ENCODE results near the gene ESRRG. TPM values are rescaled to one million over a fixed set of nuclear protein-coding genes. Genes with fewer than 3 reads are reported as not detected.
"Not testable (repeated sequence)": the region's sequence is repeated elsewhere in the genome, so short reads cannot be mapped to it uniquely, and the experiment has no call there.

ESRRG gene
- total RNA-seq, 4 donors from 2014 or later: 1.9 to 6.8 (median 3.2) TPM; not detected in 1

DNA sequence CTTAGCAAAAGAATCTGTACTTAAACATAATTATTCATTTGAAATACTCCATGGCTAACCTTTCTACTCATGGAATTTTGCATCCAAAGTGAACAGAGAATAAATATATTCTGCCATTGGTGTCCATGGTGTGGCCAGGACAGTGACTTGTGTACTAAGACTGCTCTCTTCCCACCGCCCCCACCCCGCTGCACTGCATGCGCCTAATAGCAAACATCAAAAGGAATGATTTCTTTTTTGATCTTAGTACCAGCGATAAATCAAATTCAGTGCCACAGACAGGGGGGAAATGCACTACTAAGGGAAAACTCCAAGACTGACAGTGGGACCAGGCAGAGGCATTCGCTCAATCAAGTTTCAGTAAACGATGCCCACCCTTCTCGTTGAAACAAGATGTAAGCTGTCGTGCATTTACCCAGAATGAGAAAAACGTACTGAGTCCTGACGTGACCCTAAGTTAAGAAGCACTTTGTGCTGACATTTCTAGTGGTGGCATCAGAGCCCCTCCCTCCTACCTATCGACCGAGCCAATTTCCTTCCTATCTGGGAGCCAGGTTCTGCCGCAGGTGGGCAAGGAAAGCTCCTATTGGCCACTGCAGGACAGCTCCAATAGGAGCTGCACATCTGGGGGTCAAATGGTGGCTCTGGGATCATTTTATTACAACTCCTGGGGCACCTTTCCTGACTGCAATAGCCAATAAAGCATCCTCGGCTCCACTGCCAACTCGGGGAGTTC is 12.5 kb downstream of the ESRRG start:
- Histone ChIP-seq H3K27me3 (no peaks in the 10 kb centered on the region), H3K9me3 (no peaks in the 10 kb centered on the region), H3K4me3 (no peak overlapping the region), H3K36me3 (no peaks in the 10 kb centered on the region), H3K27ac (no peak overlapping the region), H3K4me1 (no peaks in the 10 kb centered on the region)
- TF ChIP-seq POLR2AphosphoS5 (IDR thresholded peaks at IDR 0.05): no peak
- TF ChIP-seq, protein P1, sequence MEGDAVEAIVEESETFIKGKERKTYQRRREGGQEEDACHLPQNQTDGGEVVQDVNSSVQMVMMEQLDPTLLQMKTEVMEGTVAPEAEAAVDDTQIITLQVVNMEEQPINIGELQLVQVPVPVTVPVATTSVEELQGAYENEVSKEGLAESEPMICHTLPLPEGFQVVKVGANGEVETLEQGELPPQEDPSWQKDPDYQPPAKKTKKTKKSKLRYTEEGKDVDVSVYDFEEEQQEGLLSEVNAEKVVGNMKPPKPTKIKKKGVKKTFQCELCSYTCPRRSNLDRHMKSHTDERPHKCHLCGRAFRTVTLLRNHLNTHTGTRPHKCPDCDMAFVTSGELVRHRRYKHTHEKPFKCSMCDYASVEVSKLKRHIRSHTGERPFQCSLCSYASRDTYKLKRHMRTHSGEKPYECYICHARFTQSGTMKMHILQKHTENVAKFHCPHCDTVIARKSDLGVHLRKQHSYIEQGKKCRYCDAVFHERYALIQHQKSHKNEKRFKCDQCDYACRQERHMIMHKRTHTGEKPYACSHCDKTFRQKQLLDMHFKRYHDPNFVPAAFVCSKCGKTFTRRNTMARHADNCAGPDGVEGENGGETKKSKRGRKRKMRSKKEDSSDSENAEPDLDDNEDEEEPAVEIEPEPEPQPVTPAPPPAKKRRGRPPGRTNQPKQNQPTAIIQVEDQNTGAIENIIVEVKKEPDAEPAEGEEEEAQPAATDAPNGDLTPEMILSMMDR (IDR thresholded peaks at IDR 0.05): no peak
- no peak for TF ChIP-seq EP300 (IDR thresholded peaks at IDR 0.05)
- no peak for TF ChIP-seq POLR2A (IDR thresholded peaks at IDR 0.05)
- ATAC-seq: no peak
- WGBS, 2 donors (ENCODE audit: low coverage in 1 of 2): 84 to 87% methylated on average over 10 to 15 of the region's 15 CpGs

DNA sequence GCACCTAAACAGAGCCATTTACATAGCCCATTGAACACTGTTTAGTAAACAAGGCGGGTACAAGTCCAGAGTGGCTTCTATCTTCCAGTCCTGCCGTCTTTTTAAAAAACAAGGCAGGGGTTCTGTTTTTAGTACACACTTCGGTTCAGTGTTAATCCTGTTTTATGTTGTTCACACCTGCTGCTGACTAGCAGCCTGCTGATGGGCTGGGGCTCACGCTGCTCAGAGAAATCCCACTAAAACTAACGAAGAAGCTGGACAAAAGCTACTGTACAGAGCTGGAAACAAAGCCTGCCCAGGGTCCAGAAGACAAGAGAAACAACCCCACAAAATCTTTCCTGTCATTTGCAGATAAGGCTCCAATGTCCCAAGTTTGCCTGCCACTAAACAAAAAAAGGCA is 13.2 kb downstream of the ESRRG start:
- no peak overlapping the region for H3K4me3 ChIP-seq
- no peaks in the 10 kb centered on the region for H3K36me3 ChIP-seq
- H3K4me1 ChIP-seq: no peaks in the 10 kb centered on the region
- ATAC-seq: no peak
- 39 to 55% methylated on average over 5 of the region's 5 CpGs for WGBS, 2 donors (ENCODE audit: low coverage in 1 of 2)
- H3K9me3 ChIP-seq: no peaks in the 10 kb centered on the region
- TF ChIP-seq EP300 (IDR thresholded peaks at IDR 0.05) (no peak), POLR2AphosphoS5 (IDR thresholded peaks at IDR 0.05) (no peak), POLR2A (IDR thresholded peaks at IDR 0.05) (no peak)
- TF ChIP-seq, protein P1 (IDR thresholded peaks at IDR 0.05): no peak
- no peaks in the 10 kb centered on the region for H3K27me3 ChIP-seq
- no peak overlapping the region for H3K27ac ChIP-seq

DNA sequence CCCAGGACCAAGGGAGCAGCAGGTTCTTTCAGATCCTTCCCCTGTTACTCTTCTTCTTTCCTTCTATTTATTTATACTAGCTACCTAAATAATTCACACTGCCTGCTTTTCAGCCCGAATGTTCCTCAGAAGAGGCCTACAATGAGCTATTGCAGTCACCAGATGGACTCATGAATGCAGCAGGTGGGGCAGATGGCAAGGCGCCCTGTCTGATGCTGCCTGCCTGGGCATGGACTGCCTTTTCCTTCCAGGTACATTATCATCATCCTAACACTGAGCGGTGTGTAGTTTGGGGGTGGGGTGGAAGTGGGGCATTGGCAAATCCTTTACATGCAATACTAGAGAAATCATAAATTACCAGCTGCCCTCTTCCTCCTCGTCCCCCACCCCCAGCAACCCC is 17.6 kb downstream of the ESRRG start:
- no peaks in the 10 kb centered on the region for H3K36me3 ChIP-seq
- H3K9me3 ChIP-seq: no peaks in the 10 kb centered on the region
- no peak overlapping the region for H3K4me3 ChIP-seq
- WGBS, 2 donors (ENCODE audit: low coverage in 1 of 2): 68 to 82% methylated on average over 3 to 4 of the region's 4 CpGs
- no peak for ATAC-seq
- TF ChIP-seq POLR2AphosphoS5 (IDR thresholded peaks at IDR 0.05): no peak
- no peaks in the 10 kb centered on the region for H3K27me3 ChIP-seq
- no peak overlapping the region for H3K27ac ChIP-seq
- H3K4me1 ChIP-seq: no peaks in the 10 kb centered on the region

DNA sequence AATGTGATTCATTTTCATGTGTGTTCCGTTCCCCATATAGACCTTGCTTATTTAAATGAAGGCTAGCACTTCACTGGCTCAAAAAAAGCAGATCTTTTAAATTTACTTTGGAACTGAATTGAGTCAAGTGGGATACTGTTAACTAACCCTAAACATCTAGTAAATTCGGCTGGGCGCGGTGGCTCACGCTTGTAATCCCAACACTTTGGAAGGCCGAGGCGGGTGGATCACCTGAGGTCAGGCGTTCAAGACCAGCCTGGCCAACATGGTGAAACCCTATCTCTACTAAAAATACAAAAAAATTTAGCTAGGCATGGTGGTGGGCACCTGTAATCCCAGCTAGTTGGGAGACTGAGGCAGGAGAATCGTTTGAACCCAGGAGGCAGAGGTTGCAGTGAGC is 19.2 kb downstream of the ESRRG start:
- not testable (repeated sequence) for H3K27ac ChIP-seq, H3K4me1 ChIP-seq, H3K27me3 ChIP-seq, H3K4me3 ChIP-seq, H3K36me3 ChIP-seq, H3K9me3 ChIP-seq, ATAC-seq
- 94 to 96% methylated on average over 6 to 9 of the region's 9 CpGs for WGBS, 2 donors (ENCODE audit: low coverage in 1 of 2)

- Histone ChIP-seq H3K27ac (no peak overlapping the region), H3K9me3 (no peaks in the 10 kb centered on the region), H3K36me3 (no peaks in the 10 kb centered on the region), H3K4me3 (no peak overlapping the region), H3K4me1 (no peaks in the 10 kb centered on the region), H3K27me3 (no peaks in the 10 kb centered on the region)
- no peak for ATAC-seq
- 86 to 98% methylated on average over 2 to 3 of the region's 3 CpGs for WGBS, 2 donors (ENCODE audit: low coverage in 1 of 2)
- no peak for TF ChIP-seq POLR2AphosphoS5 (IDR thresholded peaks at IDR 0.05)
- TF ChIP-seq, protein P1 (IDR thresholded peaks at IDR 0.05): no peak
- TF ChIP-seq POLR2A (IDR thresholded peaks at IDR 0.05): no peak
- no peak for TF ChIP-seq EP300 (IDR thresholded peaks at IDR 0.05)
Observed at GRCh38 chr1:216702170-216702569, 21.1 kb downstream of the ESRRG start.

DNA sequence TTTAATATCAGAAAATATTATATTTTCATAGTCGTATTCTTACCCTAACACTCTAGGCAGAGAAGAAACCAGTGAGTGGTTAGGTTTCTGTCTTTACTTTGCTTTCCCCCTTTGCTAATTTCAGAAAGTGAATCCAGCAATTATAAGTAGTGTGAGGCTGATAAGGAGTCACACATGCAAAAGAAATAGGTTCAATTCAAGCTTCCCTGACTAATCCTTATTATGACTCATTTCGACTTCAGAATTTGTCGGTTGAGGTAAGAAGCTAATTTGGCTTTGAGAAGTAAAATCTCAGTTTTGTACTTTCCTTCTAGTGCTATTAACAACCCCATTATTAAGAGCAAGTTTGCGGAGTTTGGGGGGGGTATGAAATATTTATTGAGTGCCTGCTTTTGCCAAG is 22.4 kb downstream of the ESRRG start:
- 93 to 97% methylated on average over 4 of the region's 4 CpGs for WGBS, 2 donors (ENCODE audit: low coverage in 1 of 2)
- TF ChIP-seq EP300 (IDR thresholded peaks at IDR 0.05): no peak
- no peak for TF ChIP-seq POLR2AphosphoS5 (IDR thresholded peaks at IDR 0.05)
- no peak for TF ChIP-seq POLR2A (IDR thresholded peaks at IDR 0.05)
- TF ChIP-seq, protein P1 (IDR thresholded peaks at IDR 0.05): no peak
- no peaks in the 10 kb centered on the region for H3K4me1 ChIP-seq
- no peak overlapping the region for H3K4me3 ChIP-seq
- H3K27me3 ChIP-seq: no peaks in the 10 kb centered on the region
- H3K27ac ChIP-seq: no peak overlapping the region
- no peaks in the 10 kb centered on the region for H3K9me3 ChIP-seq
- ATAC-seq: no peak
- H3K36me3 ChIP-seq: no peaks in the 10 kb centered on the region
